GM21381 (cell line): Measurements from ENCODE around the gene NCOA6.
"Not testable (repeated sequence)": the region's sequence is repeated elsewhere in the genome, so short reads cannot be mapped to it uniquely, and the experiment has no call there.

ENCODE experiments used
- ATAC-seq: cut with Tn5 transposase; IDR thresholded peaks from one replicate; pipeline ENCODE4 v1.9.1; 2021; ENCODE audit warnings: mild to moderate bottlenecking, moderate library complexity; ENCODE audit not compliant: unreplicated experiment

NCOA6 gene

GRCh38 chr20:34729416-34729815 lies 96.0 kb downstream of the NCOA6 start:
- no peak for ATAC-seq

- ATAC-seq: no peak
These were observed 101.3 kb downstream of the NCOA6 start for GRCh38 chr20:34724172-34724571.

GRCh38 chr20:34722560-34722959 lies 102.9 kb downstream of the NCOA6 start:
- not testable (repeated sequence) for ATAC-seq

GRCh38 chr20:34720266-34720665 lies 105.2 kb downstream of the NCOA6 start:
- ATAC-seq: no peak

GRCh38 chr20:34719242-34720017 lies 106.0 kb downstream of the NCOA6 start:
- peak; percentile 91 for ATAC-seq

GRCh38 chr20:34717230-34718095 lies 108.0 kb downstream of the NCOA6 start:
- no peak for ATAC-seq

- no peak for ATAC-seq
These were observed 108.6 kb downstream of the NCOA6 start for GRCh38 chr20:34716921-34717229.

- ATAC-seq: no peak
These were observed 110.1 kb downstream of the NCOA6 start for GRCh38 chr20:34715384-34715783.

GRCh38 chr20:34713944-34714515 lies 111.4 kb downstream of the NCOA6 start:
- not testable (repeated sequence) for ATAC-seq

- ATAC-seq: no peak
These were observed 112.1 kb downstream of the NCOA6 start for GRCh38 chr20:34713194-34713943.

- no peak for ATAC-seq
These were observed 112.8 kb downstream of the NCOA6 start for GRCh38 chr20:34712525-34713192.

- ATAC-seq: no peak
These were observed 113.5 kb downstream of the NCOA6 start for GRCh38 chr20:34711813-34712430.

- no peak for ATAC-seq
These were observed 114.4 kb downstream of the NCOA6 start for GRCh38 chr20:34710861-34711574.

GRCh38 chr20:34710568-34710839 lies 114.9 kb downstream of the NCOA6 start:
- no peak for ATAC-seq

- peak; percentile 28 for ATAC-seq
These were observed 115.5 kb downstream of the NCOA6 start for GRCh38 chr20:34709831-34710567.

GRCh38 chr20:34709044-34709830 lies 116.2 kb downstream of the NCOA6 start:
- ATAC-seq: peak; percentile 46

- ATAC-seq: peak; percentile 7
These were observed 116.8 kb downstream of the NCOA6 start for GRCh38 chr20:34708621-34709043.
